Activated B cell treated with CpG ODN at 0.5 μM for 24 hours (primary cell): ENCODE measurements around the gene GPR50. TPM values are rescaled to one million over a fixed set of nuclear protein-coding genes. Genes with fewer than 3 reads are reported as not detected.

ENCODE experiments used
- ATAC-seq: fragments of 200-7000 bp; cut with Tn5 transposase; one replicate; pipeline ENCODE4 v1.10.0; 2021; ENCODE audit warnings: low read depth, mild to moderate bottlenecking, moderate library complexity
- CTCF ChIA-PET: fragments of 350-600 bp; sonication (Branson Sonifier 250); formaldehyde crosslinking; loops from one replicate; lab custom pipeline; 2021; ENCODE audit warnings: antibody characterized with exemption; lab: Charles Lee
- POLR2A ChIA-PET: fragments of 350-600 bp; sonication (Branson Sonifier 250); formaldehyde crosslinking; loops from one replicate; lab custom pipeline; 2021; ENCODE audit warnings: antibody characterized with exemption; lab: Charles Lee
- DNase-seq: peaks from one replicate; pipeline ENCODE4 v3.0.0; 2022
- H3K27ac Mint-ChIP-seq: one replicate; pipeline ENCODE4 v1.8.0; 2020; ENCODE audit warnings: mixed read lengths
- H3K27me3 Mint-ChIP-seq: one replicate; pipeline ENCODE4 v1.8.0; 2021; ENCODE audit warnings: mixed read lengths
- H3K36me3 Mint-ChIP-seq: one replicate; pipeline ENCODE4 v1.8.0; 2021; ENCODE audit warnings: low read depth, mixed read lengths
- H3K4me1 Mint-ChIP-seq: one replicate; pipeline ENCODE4 v1.8.0; 2021; ENCODE audit warnings: mixed read lengths
- H3K4me3 Mint-ChIP-seq: one replicate; pipeline ENCODE4 v1.8.0; 2020; ENCODE audit warnings: mild to moderate bottlenecking, mixed read lengths
- H3K9me3 Mint-ChIP-seq: one replicate; pipeline ENCODE4 v1.8.0; 2020; ENCODE audit warnings: mixed read lengths
- CTCF ChIP-seq: fragments of 200-600 bp; IDR thresholded peaks from one replicate; pipeline ENCODE4 v1.8.0; 2022; ENCODE audit warnings: antibody characterized with exemption, mild to moderate bottlenecking
- intact Hi-C: fragments of 100-400 bp; cut with micrococcal nuclease; formaldehyde crosslinking; loops from one replicate; pipeline ENCODE4 v1.15.1; 2024
- total RNA-seq: library from RNA; stranded (reverse); gene quantifications from 2 replicates; pipeline ENCODE4 v1.2.3, GENCODE V29; 2022

Gene GPR50
- total RNA-seq, 1 donor from 2014 or later: not detected

- peaks cover 7% of the 10 kb centered on the region for H3K4me1 Mint-ChIP-seq
- TF ChIP-seq CTCF: no peak
- no peak for ATAC-seq
- ChIA-PET POLR2A (no interaction called here), CTCF (no interaction called here)
- no peaks in the 10 kb centered on the region for H3K9me3 Mint-ChIP-seq
- no peak overlapping the region for H3K27ac Mint-ChIP-seq
- peaks cover 14% of the 10 kb centered on the region for H3K27me3 Mint-ChIP-seq
- no peak overlapping the region for H3K4me3 Mint-ChIP-seq
- no peak for DNase-seq
- intact Hi-C loops: no loop called here
- no peaks in the 10 kb centered on the region for H3K36me3 Mint-ChIP-seq
These were observed 911 bp upstream of the GPR50 start for GRCh38 chrX:151175283-151176062.

- ATAC-seq (no peak), DNase-seq (no peak)
- Mint-ChIP-seq H3K36me3 (no peaks in the 10 kb centered on the region), H3K27ac (no peak overlapping the region), H3K27me3 (peaks cover 27% of the 10 kb centered on the region), H3K4me3 (no peak overlapping the region), H3K9me3 (no peaks in the 10 kb centered on the region), H3K4me1 (peaks cover 7% of the 10 kb centered on the region)
- TF ChIP-seq CTCF: no peak
- intact Hi-C loops: no loop called here
- POLR2A ChIA-PET: no interaction called here
- CTCF ChIA-PET: no interaction called here
These were observed 1.0 kb downstream of the GPR50 start for GRCh38 chrX:151177141-151178027.

GRCh38 chrX:151178746-151179145 lies 2.4 kb downstream of the GPR50 start:
- H3K9me3 Mint-ChIP-seq: no peaks in the 10 kb centered on the region
- ChIA-PET CTCF (no interaction called here), POLR2A (no interaction called here)
- H3K4me1 Mint-ChIP-seq: peaks cover 7% of the 10 kb centered on the region
- no peak overlapping the region for H3K27ac Mint-ChIP-seq
- no peak overlapping the region for H3K4me3 Mint-ChIP-seq
- ATAC-seq (no peak), DNase-seq (no peak)
- intact Hi-C loops: no loop called here
- H3K36me3 Mint-ChIP-seq: no peaks in the 10 kb centered on the region
- peaks cover 29% of the 10 kb centered on the region for H3K27me3 Mint-ChIP-seq
- TF ChIP-seq CTCF: no peak

GRCh38 chrX:151180400-151180799 lies 4.0 kb downstream of the GPR50 start:
- ChIA-PET POLR2A (no interaction called here), CTCF (no interaction called here)
- intact Hi-C loops: no loop called here
- peaks cover 31% of the 10 kb centered on the region for H3K27me3 Mint-ChIP-seq
- H3K27ac Mint-ChIP-seq: no peak overlapping the region
- ATAC-seq (no peak), DNase-seq (no peak)
- H3K4me3 Mint-ChIP-seq: no peak overlapping the region
- H3K9me3 Mint-ChIP-seq: no peaks in the 10 kb centered on the region
- H3K4me1 Mint-ChIP-seq: peaks cover 7% of the 10 kb centered on the region
- no peaks in the 10 kb centered on the region for H3K36me3 Mint-ChIP-seq
- no peak for TF ChIP-seq CTCF

- no peak for TF ChIP-seq CTCF
- Mint-ChIP-seq H3K27me3 (peaks cover 31% of the 10 kb centered on the region), H3K9me3 (no peaks in the 10 kb centered on the region), H3K4me3 (no peak overlapping the region), H3K27ac (no peak overlapping the region), H3K36me3 (no peaks in the 10 kb centered on the region), H3K4me1 (peaks cover 7% of the 10 kb centered on the region)
- DNase-seq (no peak), ATAC-seq (no peak)
- intact Hi-C loops: no loop called here
- ChIA-PET CTCF (no interaction called here), POLR2A (no interaction called here)
These were observed 4.7 kb downstream of the GPR50 start for GRCh38 chrX:151181088-151181487.
